NCI-H1694 treated with DMSO at 0.1 percent for 48 hours (cell line): Measurements from ENCODE around the gene CPNE5.

Source experiments
- DNase-seq: peaks from one replicate; lab custom pipeline; 2025; lab: John Stamatoyannopoulos, UW

The CPNE5 gene

DNA sequence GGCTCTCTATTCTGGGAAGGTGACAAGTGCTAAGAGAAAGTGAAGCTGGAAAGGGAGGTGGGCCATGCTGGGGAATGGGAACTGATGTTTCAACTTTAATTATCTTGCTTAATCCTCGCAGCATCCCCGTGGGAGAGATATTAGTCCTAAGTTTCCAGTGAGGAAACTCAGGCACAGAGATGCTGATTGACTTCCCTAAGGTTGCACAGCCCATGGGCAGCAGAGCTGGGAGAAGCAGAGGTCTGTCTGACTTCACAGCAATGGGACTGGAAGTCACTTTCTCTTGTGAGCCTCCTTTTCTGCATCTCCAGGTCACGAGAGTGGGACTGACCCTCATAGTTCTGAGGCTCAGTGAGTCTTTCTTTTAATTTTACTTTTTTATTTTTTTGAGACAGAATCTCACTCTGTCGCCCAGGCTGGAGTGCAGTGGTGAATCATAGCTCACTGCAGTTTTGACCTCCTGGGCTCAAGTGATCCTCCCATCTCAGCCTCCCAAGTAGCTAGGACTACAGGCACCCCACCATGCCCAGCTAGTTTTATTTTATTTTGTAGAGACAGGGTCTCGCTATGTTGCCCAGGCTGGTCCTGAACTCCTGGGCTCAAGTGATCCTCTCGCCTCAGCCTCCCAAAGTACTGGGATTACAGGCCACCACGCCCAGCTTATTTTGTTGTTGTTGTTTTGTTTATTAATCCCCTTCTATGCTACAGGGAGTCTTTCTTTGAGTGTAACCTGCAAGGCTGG is 139.0 kb downstream of the CPNE5 start:
- DNase-seq: no peak

GRCh38 chr6:36699348-36699747 is 139.9 kb downstream of the CPNE5 start:
- DNase-seq: no peak

- no peak for DNase-seq
Observed at GRCh38 chr6:36698871-36699271, 140.4 kb downstream of the CPNE5 start.

DNA sequence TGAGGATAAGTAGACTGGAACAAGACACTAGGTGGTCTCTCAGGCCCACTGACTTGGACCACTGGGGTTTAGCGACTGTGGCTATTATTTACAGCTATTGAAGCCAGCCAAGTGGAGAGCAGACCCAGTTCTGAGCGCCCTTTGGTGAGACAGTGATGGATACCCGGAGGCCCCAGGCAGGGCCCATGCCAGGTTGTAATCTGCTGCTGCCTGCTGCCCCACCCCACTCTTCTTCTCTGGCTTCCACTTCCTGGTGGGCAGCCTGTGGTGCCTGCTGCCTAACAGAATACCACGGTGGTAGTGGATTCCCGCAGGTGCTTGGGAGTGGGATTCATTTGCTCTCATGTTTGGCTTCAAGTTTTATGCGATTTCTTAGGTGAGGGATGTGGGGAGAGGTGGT is 141.0 kb downstream of the CPNE5 start:
- no peak for DNase-seq

DNA sequence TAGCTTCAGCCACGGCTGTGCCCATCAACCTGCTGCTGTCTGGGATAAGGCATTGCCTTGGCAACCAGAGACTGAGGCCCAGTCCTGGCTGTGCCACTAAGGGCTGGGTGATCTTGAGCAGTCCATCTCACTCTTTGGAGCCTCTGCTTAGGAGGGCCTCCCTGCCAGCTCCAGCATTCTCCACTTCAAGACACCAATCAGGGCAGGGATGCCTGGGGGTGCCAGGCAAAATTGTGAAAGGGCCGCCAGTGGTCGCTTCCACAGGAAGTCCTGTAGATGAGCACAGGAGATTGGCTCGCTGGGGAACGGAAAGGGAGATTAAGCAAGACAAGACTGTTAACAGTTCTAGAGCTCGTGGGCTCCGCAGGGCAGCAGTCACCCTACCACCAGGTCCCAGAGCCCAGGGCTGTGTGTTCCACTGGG is 141.8 kb downstream of the CPNE5 start, which contains the start of gene RAB44:
Gene RAB44, plus strand, starts transcription at position 346 of the 423 bp plus-strand sequence. CDS start 6,410 bp downstream, outside the sequence.
- DNase-seq: no peak

GRCh38 chr6:36695414-36695813 is 143.8 kb downstream of the CPNE5 start:
- no peak for DNase-seq

DNA sequence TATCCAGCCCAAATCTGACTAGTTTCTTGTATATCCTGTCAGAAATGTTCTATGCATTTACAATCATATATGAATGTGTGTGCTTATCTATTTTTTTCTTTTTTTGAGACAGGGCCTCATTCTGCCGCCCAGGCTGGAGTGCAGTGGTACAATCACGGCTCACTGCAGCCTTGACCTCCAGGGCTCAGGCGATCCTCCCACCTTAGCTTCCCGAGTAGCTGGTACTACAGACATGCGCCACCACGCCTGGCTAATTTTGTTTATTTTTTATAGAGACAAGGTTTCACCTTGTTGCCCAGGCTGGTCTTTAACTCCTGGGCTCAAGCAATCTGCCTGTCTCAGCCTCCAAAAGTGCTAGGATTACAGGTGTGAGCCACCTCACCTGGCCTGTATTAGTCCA is 144.6 kb downstream of the CPNE5 start:
- DNase-seq: no peak

DNA sequence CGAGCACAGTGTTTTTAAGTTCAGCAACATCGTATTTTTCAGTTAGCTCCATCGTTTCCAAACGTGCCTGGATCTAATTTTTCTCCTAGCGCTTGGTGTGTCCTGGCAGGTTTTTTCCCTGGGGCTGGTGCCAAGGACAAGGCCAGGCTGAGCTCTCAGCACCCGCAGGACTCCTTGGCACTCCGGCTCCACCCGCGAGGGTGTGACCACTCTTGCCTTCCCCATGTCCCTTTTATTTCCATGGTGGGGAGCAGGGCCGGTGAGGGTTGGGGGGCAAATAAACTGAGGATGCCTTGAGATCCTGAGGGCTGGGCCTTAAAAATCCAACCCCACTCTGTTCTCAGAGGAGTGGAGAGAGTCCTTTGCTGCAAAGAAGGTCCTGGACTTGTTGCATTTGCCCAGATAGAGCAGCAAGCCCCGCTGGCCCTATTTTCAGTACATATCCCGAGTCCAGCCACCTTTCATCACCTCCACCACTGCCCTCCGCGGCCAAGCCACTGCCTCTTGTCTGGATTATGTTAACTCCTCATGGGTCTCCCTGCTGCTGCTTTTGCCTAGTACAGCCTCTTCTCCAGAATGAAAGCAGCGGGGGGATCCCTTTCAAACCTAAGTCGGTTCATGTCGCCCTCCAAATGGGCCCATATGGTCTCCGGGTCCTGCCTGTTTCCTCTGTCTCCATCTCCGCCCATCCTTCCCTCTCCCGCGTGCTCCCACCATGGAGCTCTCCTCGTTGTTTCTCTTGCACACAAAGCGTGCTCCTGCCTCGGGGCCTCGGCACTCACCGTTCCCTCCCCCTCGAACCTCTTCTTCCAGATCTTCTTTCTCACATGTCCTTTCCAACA is 146.2 kb downstream of the CPNE5 start:
- no peak for DNase-seq

GRCh38 chr6:36692220-36692619 is 147.0 kb downstream of the CPNE5 start:
- DNase-seq: no peak

GRCh38 chr6:36691612-36692011 is 147.6 kb downstream of the CPNE5 start:
- DNase-seq: no peak

DNA sequence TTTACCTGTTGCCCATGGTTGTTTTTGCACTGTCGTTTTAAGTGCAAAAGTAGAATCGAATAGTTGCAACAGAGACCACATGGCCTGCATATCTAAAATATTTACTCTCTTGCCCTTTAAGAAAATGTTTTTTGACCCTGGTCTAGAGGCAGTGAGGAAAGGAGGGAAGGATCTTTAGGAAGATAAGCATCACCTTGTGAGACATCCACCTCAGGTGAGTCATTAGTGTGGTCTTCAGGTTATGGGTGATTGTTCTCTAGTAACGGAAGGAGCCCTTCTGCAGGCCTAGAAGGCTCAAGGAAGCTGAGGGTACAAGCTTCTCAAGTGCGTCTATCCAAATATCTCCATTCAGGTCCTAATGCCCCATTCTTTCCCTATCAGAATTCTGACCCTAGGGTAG is 148.2 kb downstream of the CPNE5 start:
- no peak for DNase-seq
